Right cardiac atrium (tissue), 5 donors: ENCODE results near the gene LCE2D. TPM values are rescaled to one million over a fixed set of nuclear protein-coding genes. Genes with fewer than 3 reads are reported as not detected.

Source experiments
- ATAC-seq, 2 donors: fragments of 200-7000 bp; cut with Tn5 transposase; one replicate each; pipeline versions ENCODE4 v1.8.0 to v1.9.1; 2020; ENCODE audit warnings: moderate library complexity in 2 of 2, mild to moderate bottlenecking in 1 of 2
- DNase-seq, 3 donors: peaks; one replicate each; pipeline ENCODE4 v3.0.0-alpha.2; 2020
- H3K27ac ChIP-seq: one replicate; pipeline ENCODE4 v1.5.1; 2013; ENCODE audit warnings: mild to moderate bottlenecking, low read length, control low read depth, moderate library complexity
- H3K27me3 ChIP-seq: one replicate; pipeline ENCODE4 v1.6.1; 2013; ENCODE audit not compliant: control insufficient read depth, insufficient read depth
- H3K4me1 ChIP-seq: one replicate; pipeline ENCODE4 v1.6.1; 2013; ENCODE audit warnings: low read length; ENCODE audit not compliant: control insufficient read depth, insufficient read depth
- H3K4me3 ChIP-seq: one replicate; pipeline ENCODE4 v1.5.1; 2013; ENCODE audit warnings: low read length, control low read depth
- H3K9me3 ChIP-seq: one replicate; pipeline ENCODE4 v1.6.1; 2013; ENCODE audit warnings: low read length; ENCODE audit not compliant: control insufficient read depth
- whole genome bisulfite sequencing: extraction: QIAGEN DNeasy Blood & Tissue Kit; methylation state at CpG from one replicate; pipeline ENCODE4 v1.1.7; 2013; 5-methylcytosine and 5-hydroxymethylcytosine counted together
- intact Hi-C, 4 donors: fragments of 100-400 bp; cut with DNase I; formaldehyde crosslinking; loops; one replicate each; pipeline versions ENCODE4 v1.11.0 to v1.14.0; 2022 to 2023
- polyA plus RNA-seq: library from polyadenylated mRNA; stranded (reverse); fragments of 200-250 nt; gene quantifications from one replicate; pipeline ENCODE4 v1.2.3, GENCODE V29; 2013
- total RNA-seq, 4 donors: library from RNA; stranded (reverse); fragmentation: NEBNext Ultra II Directional; extraction: Animal tissue kit (Norgen Biotek cat#: 25700); gene quantifications; one replicate each; pipeline ENCODE4 v1.2.1, GENCODE V29; 2021
- donor health status: healthy with polysubstance abuse.
- donor health status: DM: no; HTN: yes; CAD: no.
- donor health status: DM: no; HTN: no; CAD: no.
- donor health status: DM: no; HTN: yes; CAD: no; lungs with severe emphysema.
- donor health status: DM: yes; HTN: yes; CAD: no.

The LCE2D gene
- total and polyA plus RNA-seq, 5 donors = not detected

GRCh38 chr1:152697701-152698600 is 34.8 kb downstream of the LCE2D start, which contains the start of gene LCE2A:
Gene LCE2A, plus strand, starts transcription at chr1:152698345. Its CDS starts 557 bp downstream, at chr1:152698902.
- ATAC-seq = no peak
- Histone ChIP-seq H3K27ac (no peak within 1 kb of the TSS), H3K4me3 (no peak within 1 kb of the TSS), H3K4me1 (no peaks in the 10 kb centered on the region), H3K27me3 (no peaks in the 10 kb centered on the region), H3K9me3 (no peaks in the 10 kb centered on the region)
- intact Hi-C loops = no loop called here
- WGBS = 53% methylated on average over 4 of the region's 4 CpGs
- DNase-seq = no peak

DNA sequence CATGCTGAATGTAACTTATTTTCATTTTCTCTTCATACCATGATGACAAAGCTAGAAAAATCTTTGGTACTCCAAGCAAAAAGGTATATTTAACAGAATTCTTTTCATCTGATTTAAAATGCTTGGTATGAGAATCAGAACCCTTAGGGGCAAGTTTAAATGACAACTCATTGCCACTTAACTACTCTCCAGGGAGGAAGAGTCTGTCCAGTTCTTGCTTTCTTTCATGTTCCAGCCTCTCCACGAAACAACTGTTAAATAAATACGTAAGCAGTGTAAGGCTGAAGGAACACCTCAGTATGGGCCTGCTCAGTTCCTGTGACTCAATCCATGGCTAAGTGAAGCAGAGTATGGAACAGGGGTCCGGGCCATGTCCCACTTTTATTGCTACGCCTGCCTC is 36.6 kb downstream of the LCE2D start:
- no peak for DNase-seq
- H3K9me3 ChIP-seq = no peaks in the 10 kb centered on the region
- H3K27ac ChIP-seq = no peak overlapping the region
- no peaks in the 10 kb centered on the region for H3K27me3 ChIP-seq
- H3K4me1 ChIP-seq = no peaks in the 10 kb centered on the region
- no peak overlapping the region for H3K4me3 ChIP-seq
- intact Hi-C loops = no loop called here
- 80% methylated on average over 4 of the region's 4 CpGs for WGBS
- no peak for ATAC-seq

DNA sequence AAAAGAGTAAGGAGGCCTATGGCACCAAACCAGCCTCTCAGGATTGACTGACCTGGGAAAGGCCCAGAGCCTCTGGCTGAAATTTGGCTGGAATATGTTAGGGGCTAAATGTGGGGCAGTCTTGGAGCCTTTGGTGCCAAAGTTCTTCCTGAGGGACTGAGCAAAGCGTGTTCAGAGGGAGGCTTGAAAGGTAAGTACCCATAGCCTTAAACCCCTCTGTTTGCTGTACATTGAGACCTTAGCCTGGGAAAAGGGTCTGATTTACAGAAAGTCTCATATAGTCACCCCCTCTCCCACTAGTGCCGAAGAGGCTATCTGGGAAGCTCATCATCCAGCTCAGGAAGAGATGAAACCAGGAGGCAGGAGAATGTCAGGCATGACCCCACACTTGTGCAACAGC is 44.7 kb downstream of the LCE2D start, which contains the start of gene LCE4A:
Gene LCE4A (plus strand): TSS at position 301 of the 400 bp plus-strand sequence. CDS start 916 bp downstream, outside the sequence.
- H3K9me3 ChIP-seq = no peaks in the 10 kb centered on the region
- DNase-seq = no peak
- no peak for ATAC-seq
- no peaks in the 10 kb centered on the region for H3K4me1 ChIP-seq
- H3K27me3 ChIP-seq = no peaks in the 10 kb centered on the region
- intact Hi-C loops = no loop called here
- 60% methylated on average over 2 of the region's 2 CpGs for WGBS
- H3K4me3 ChIP-seq = no peak within 1 kb of the TSS
- H3K27ac ChIP-seq = no peak within 1 kb of the TSS

Other genes starting within 250 kb of the LCE2D start
- gene CRNN, start 249.1 kb upstream of the LCE2D start, total RNA-seq = not detected
- 0.14 TPM for gene CRNN, start 249.1 kb upstream of the LCE2D start, polyA plus RNA-seq
- gene LCE5A, start 152.6 kb upstream of the LCE2D start, total RNA-seq = not detected
- gene LCE5A, start 152.6 kb upstream of the LCE2D start, polyA plus RNA-seq = not detected
- not detected for gene CRCT1, start 148.9 kb upstream of the LCE2D start, total RNA-seq
- not detected for gene CRCT1, start 148.9 kb upstream of the LCE2D start, polyA plus RNA-seq
- gene LCE3E, start 96.6 kb upstream of the LCE2D start, total RNA-seq = not detected
- not detected for gene LCE3E, start 96.6 kb upstream of the LCE2D start, polyA plus RNA-seq
- not detected for gene LCE3D, start 82.9 kb upstream of the LCE2D start, total RNA-seq
- not detected for gene LCE3D, start 82.9 kb upstream of the LCE2D start, polyA plus RNA-seq
- gene LCE3C, start 63.1 kb upstream of the LCE2D start, total RNA-seq = not detected
- not detected for gene LCE3C, start 63.1 kb upstream of the LCE2D start, polyA plus RNA-seq
- gene LCE3B, start 49.6 kb upstream of the LCE2D start, total RNA-seq = not detected
- not detected for gene LCE3B, start 49.6 kb upstream of the LCE2D start, polyA plus RNA-seq
- not detected for gene LCE3A, start 40.3 kb upstream of the LCE2D start, total RNA-seq
- not detected for gene LCE3A, start 40.3 kb upstream of the LCE2D start, polyA plus RNA-seq
- not detected for gene LCE2C, start 11.9 kb downstream of the LCE2D start, total RNA-seq
- gene LCE2C, start 11.9 kb downstream of the LCE2D start, polyA plus RNA-seq = not detected
- not detected for gene LCE2B, start 22.7 kb downstream of the LCE2D start, total RNA-seq
- gene LCE2B, start 22.7 kb downstream of the LCE2D start, polyA plus RNA-seq = not detected
- not detected for gene LCE2A, start 35.0 kb downstream of the LCE2D start, total RNA-seq
- not detected for gene LCE2A, start 35.0 kb downstream of the LCE2D start, polyA plus RNA-seq
- gene LCE4A, start 44.8 kb downstream of the LCE2D start, total RNA-seq = not detected
- gene LCE4A, start 44.8 kb downstream of the LCE2D start, polyA plus RNA-seq = not detected
- gene KPRP, start 94.6 kb downstream of the LCE2D start, total RNA-seq = not detected
- not detected for gene KPRP, start 94.6 kb downstream of the LCE2D start, polyA plus RNA-seq
- not detected for gene LCE1F, start 111.8 kb downstream of the LCE2D start, total RNA-seq
- not detected for gene LCE1F, start 111.8 kb downstream of the LCE2D start, polyA plus RNA-seq
- not detected for gene LCE1E, start 122.9 kb downstream of the LCE2D start, total RNA-seq
- gene LCE1E, start 122.9 kb downstream of the LCE2D start, polyA plus RNA-seq = not detected
- not detected for gene LCE1D, start 133.3 kb downstream of the LCE2D start, total RNA-seq
- not detected for gene LCE1D, start 133.3 kb downstream of the LCE2D start, polyA plus RNA-seq
- not detected for gene LCE1C, start 143.3 kb downstream of the LCE2D start, total RNA-seq
- not detected for gene LCE1C, start 143.3 kb downstream of the LCE2D start, polyA plus RNA-seq
- gene LCE1B, start 148.6 kb downstream of the LCE2D start, total RNA-seq = not detected
- not detected for gene LCE1B, start 148.6 kb downstream of the LCE2D start, polyA plus RNA-seq
- gene LCE1A, start 164.1 kb downstream of the LCE2D start, total RNA-seq = not detected
- gene LCE1A, start 164.1 kb downstream of the LCE2D start, polyA plus RNA-seq = not detected
- gene LCE6A, start 179.5 kb downstream of the LCE2D start, total RNA-seq = not detected
- gene LCE6A, start 179.5 kb downstream of the LCE2D start, polyA plus RNA-seq = not detected
- not detected for gene LCE7A, start 196.6 kb downstream of the LCE2D start, total RNA-seq
- gene LCE7A, start 196.6 kb downstream of the LCE2D start, polyA plus RNA-seq = not detected
- not detected for gene SMCP, start 214.9 kb downstream of the LCE2D start, total RNA-seq
- not detected for gene SMCP, start 214.9 kb downstream of the LCE2D start, polyA plus RNA-seq
- not detected for gene IVL, start 245.2 kb downstream of the LCE2D start, total RNA-seq
- gene IVL, start 245.2 kb downstream of the LCE2D start, polyA plus RNA-seq = not detected